HL-60/S4 treated with phorbol 12-myristate 13-acetate at 8.2 ng/mL for 4 days and 3 days (cell line): ENCODE results near the gene ZDHHC5.
"Not testable (repeated sequence)": the region's sequence is repeated elsewhere in the genome, so short reads cannot be mapped to it uniquely, and the experiment has no call there.

Experiments used
- in situ Hi-C: fragments of 300-500 bp; cut with MboI; formaldehyde crosslinking; loops from 2 replicates; pipeline ENCODE4 v1.15.0; 2022; ENCODE audit warnings: low sequenced_read_pairs

Gene ZDHHC5

GRCh38 chr11:57713835-57714234 is 45.9 kb downstream of the ZDHHC5 start:
- in situ Hi-C loops, result no loop called here

GRCh38 chr11:57716726-57717125 is 48.8 kb downstream of the ZDHHC5 start:
- in situ Hi-C loops, result not testable (repeated sequence)

GRCh38 chr11:57727185-57727584 is 59.3 kb downstream of the ZDHHC5 start:
- in situ Hi-C loops, result no loop called here

- in situ Hi-C loops, result no loop called here
Observed at GRCh38 chr11:57728829-57729228, 60.9 kb downstream of the ZDHHC5 start.

- in situ Hi-C loops, result no loop called here
Observed at GRCh38 chr11:57729479-57729878, 61.6 kb downstream of the ZDHHC5 start.

GRCh38 chr11:57732661-57733060 is 64.7 kb downstream of the ZDHHC5 start:
- in situ Hi-C loops, result no loop called here

- in situ Hi-C loops, result no loop called here
Observed at GRCh38 chr11:57735619-57736298, 67.8 kb downstream of the ZDHHC5 start.

GRCh38 chr11:57741132-57742086 is 73.5 kb downstream of the ZDHHC5 start, which contains the start of gene SELENOH:
TSS of gene SELENOH (plus strand) at chr11:57741491. CDS start at chr11:57741596, 105 bp downstream.
- in situ Hi-C loops, result no loop called here

- in situ Hi-C loops, result no loop called here
Observed at GRCh38 chr11:57742087-57742452, 74.2 kb downstream of the ZDHHC5 start.

- in situ Hi-C loops, result no loop called here
Observed at GRCh38 chr11:57744357-57744756, 76.4 kb downstream of the ZDHHC5 start.

- in situ Hi-C loops, result no loop called here
Observed at GRCh38 chr11:57745206-57745605, 77.3 kb downstream of the ZDHHC5 start.

- in situ Hi-C loops, result no loop called here
Observed at GRCh38 chr11:57746920-57747319, 79.0 kb downstream of the ZDHHC5 start.
